OCI-LY3 (cell line): ENCODE measurements around the gene MEF2C.

ENCODE experiments used
- EZH2phosphoT487 ChIP-seq: fragments of 200-600 bp; shearing (Covaris generic); IDR thresholded peaks from 2 replicates; pipeline ENCODE4 v1.6.1; 2018; ENCODE audit warnings: antibody characterized with exemption, mixed run types, low read depth
- TF ChIP-seq, protein P1 (sequence below): fragments of 200-600, 300-600 bp; sonication (generic); IDR thresholded peaks from 2 replicates; pipeline ENCODE4 v1.5.1; 2014; ENCODE audit warnings: antibody characterized with exemption, low read length, low read depth

- TF ChIP-seq, protein P1, sequence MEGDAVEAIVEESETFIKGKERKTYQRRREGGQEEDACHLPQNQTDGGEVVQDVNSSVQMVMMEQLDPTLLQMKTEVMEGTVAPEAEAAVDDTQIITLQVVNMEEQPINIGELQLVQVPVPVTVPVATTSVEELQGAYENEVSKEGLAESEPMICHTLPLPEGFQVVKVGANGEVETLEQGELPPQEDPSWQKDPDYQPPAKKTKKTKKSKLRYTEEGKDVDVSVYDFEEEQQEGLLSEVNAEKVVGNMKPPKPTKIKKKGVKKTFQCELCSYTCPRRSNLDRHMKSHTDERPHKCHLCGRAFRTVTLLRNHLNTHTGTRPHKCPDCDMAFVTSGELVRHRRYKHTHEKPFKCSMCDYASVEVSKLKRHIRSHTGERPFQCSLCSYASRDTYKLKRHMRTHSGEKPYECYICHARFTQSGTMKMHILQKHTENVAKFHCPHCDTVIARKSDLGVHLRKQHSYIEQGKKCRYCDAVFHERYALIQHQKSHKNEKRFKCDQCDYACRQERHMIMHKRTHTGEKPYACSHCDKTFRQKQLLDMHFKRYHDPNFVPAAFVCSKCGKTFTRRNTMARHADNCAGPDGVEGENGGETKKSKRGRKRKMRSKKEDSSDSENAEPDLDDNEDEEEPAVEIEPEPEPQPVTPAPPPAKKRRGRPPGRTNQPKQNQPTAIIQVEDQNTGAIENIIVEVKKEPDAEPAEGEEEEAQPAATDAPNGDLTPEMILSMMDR, result no peak
- no peak for TF ChIP-seq EZH2phosphoT487
Measured at GRCh38 chr5:88873447-88873846, 9.5 kb downstream of the MEF2C start.
